Ishikawa (cell line): ENCODE measurements around the gene GPR35.

Source experiments
- CEBPB ChIP-seq: IDR thresholded peaks from 2 replicates; pipeline ENCODE4 v1.6.1; 2012
- CREB1 ChIP-seq: IDR thresholded peaks from 2 replicates; pipeline ENCODE4 v1.6.1; 2012; ENCODE audit warnings: low read depth
- EGR1 ChIP-seq: IDR thresholded peaks from 2 replicates; pipeline ENCODE4 v1.6.1; 2012
- EP300 ChIP-seq: IDR thresholded peaks from 2 replicates; pipeline ENCODE4 v1.6.1; 2012; ENCODE audit warnings: borderline replicate concordance
- FOXM1 ChIP-seq: IDR thresholded peaks from 2 replicates; pipeline ENCODE4 v1.6.1; 2012; ENCODE audit warnings: low read depth, borderline replicate concordance
- MAX ChIP-seq: IDR thresholded peaks from 2 replicates; pipeline ENCODE4 v1.6.1; 2012
- NFIC ChIP-seq: IDR thresholded peaks from 2 replicates; pipeline ENCODE4 v1.6.1; 2012
- RAD21 ChIP-seq: IDR thresholded peaks from 2 replicates; pipeline ENCODE4 v1.6.1; 2012; ENCODE audit warnings: low read depth
- TAF1 ChIP-seq: IDR thresholded peaks from 2 replicates; pipeline ENCODE4 v1.6.1; 2012; ENCODE audit warnings: low read depth, mild to moderate bottlenecking
- TCF12 ChIP-seq: IDR thresholded peaks from 2 replicates; pipeline ENCODE4 v1.6.1; 2012; ENCODE audit warnings: low read depth
- TEAD4 ChIP-seq: IDR thresholded peaks from 2 replicates; pipeline ENCODE4 v1.6.1; 2012
- YY1 ChIP-seq: IDR thresholded peaks from 2 replicates; pipeline ENCODE4 v1.6.1; 2012; ENCODE audit warnings: low read depth
- ZBTB7A ChIP-seq: IDR thresholded peaks from 2 replicates; pipeline ENCODE4 v1.6.1; 2012; ENCODE audit warnings: low read depth
- TF ChIP-seq, protein P1 (sequence below): IDR thresholded peaks from 2 replicates; pipeline ENCODE4 v1.6.1; 2012; ENCODE audit warnings: low read depth, mild to moderate bottlenecking
- TF ChIP-seq, protein P2 (sequence below): IDR thresholded peaks from 2 replicates; pipeline ENCODE4 v1.6.1; 2012

GPR35 gene

GRCh38 chr2:240627736-240628506, 2.6 kb downstream of the GPR35 start:
- no peak for TF ChIP-seq FOXM1
- TF ChIP-seq TEAD4 = no peak
- TF ChIP-seq MAX = no peak
- TF ChIP-seq ZBTB7A = no peak
- no peak for TF ChIP-seq CEBPB
- TF ChIP-seq, protein P1, sequence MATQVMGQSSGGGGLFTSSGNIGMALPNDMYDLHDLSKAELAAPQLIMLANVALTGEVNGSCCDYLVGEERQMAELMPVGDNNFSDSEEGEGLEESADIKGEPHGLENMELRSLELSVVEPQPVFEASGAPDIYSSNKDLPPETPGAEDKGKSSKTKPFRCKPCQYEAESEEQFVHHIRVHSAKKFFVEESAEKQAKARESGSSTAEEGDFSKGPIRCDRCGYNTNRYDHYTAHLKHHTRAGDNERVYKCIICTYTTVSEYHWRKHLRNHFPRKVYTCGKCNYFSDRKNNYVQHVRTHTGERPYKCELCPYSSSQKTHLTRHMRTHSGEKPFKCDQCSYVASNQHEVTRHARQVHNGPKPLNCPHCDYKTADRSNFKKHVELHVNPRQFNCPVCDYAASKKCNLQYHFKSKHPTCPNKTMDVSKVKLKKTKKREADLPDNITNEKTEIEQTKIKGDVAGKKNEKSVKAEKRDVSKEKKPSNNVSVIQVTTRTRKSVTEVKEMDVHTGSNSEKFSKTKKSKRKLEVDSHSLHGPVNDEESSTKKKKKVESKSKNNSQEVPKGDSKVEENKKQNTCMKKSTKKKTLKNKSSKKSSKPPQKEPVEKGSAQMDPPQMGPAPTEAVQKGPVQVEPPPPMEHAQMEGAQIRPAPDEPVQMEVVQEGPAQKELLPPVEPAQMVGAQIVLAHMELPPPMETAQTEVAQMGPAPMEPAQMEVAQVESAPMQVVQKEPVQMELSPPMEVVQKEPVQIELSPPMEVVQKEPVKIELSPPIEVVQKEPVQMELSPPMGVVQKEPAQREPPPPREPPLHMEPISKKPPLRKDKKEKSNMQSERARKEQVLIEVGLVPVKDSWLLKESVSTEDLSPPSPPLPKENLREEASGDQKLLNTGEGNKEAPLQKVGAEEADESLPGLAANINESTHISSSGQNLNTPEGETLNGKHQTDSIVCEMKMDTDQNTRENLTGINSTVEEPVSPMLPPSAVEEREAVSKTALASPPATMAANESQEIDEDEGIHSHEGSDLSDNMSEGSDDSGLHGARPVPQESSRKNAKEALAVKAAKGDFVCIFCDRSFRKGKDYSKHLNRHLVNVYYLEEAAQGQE = no peak
- no peak for TF ChIP-seq EP300
- no peak for TF ChIP-seq TAF1
- TF ChIP-seq RAD21 = no peak
- TF ChIP-seq, protein P2, sequence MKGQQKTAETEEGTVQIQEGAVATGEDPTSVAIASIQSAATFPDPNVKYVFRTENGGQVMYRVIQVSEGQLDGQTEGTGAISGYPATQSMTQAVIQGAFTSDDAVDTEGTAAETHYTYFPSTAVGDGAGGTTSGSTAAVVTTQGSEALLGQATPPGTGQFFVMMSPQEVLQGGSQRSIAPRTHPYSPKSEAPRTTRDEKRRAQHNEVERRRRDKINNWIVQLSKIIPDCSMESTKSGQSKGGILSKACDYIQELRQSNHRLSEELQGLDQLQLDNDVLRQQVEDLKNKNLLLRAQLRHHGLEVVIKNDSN = no peak
- no peak for TF ChIP-seq YY1
- TF ChIP-seq NFIC = no peak
- TF ChIP-seq EGR1 = no peak

GRCh38 chr2:240628507-240628807, 3.2 kb downstream of the GPR35 start:
- no peak for TF ChIP-seq CREB1
- TF ChIP-seq TAF1 = no peak
- no peak for TF ChIP-seq EP300

DNA sequence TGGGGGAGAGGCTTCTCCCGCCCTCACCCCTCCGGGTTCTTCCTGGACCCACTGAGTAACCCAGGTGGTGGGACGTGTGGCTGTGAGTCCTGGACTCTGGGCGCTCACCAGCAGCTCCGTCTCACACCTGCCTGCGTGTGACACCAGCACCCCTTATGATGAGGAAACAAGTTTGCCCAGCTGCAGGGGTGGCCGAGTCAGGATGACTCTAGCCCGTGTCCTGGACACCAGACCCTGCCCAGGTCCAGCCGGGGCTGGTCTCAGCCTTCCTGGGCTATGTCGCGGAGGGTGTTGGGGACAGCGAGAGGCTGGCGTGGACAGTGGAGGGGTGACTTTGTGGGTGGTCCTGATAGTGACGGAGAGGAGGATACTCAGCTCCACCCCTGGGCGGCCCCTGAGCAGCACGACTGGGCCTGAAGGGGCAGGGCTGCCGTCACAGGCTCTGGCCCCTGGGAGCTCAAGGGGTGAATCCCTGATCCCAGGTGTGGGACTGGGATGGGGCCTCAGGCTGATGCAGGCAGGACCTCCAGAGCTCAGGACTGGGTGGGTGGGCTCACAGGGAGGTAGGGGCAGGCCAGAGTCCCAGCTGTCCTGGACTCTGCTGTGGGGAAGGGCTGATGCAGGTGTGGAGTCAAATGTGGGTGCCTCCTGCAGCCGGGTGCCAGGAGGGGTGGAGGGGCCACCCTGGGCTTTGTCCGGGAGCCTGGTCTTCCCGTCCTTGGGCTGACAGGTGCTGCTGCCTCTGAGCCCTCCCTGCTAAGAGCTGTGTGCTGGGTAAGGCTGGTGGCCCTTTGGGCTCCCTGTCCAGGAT, 3.7 kb downstream of the GPR35 start:
- TF ChIP-seq CREB1 = no peak
- no peak for TF ChIP-seq EGR1
- no peak for TF ChIP-seq TCF12
- TF ChIP-seq TAF1 = no peak
- TF ChIP-seq MAX = no peak
- no peak for TF ChIP-seq EP300
- TF ChIP-seq CEBPB = no peak
- TF ChIP-seq FOXM1 = no peak

DNA sequence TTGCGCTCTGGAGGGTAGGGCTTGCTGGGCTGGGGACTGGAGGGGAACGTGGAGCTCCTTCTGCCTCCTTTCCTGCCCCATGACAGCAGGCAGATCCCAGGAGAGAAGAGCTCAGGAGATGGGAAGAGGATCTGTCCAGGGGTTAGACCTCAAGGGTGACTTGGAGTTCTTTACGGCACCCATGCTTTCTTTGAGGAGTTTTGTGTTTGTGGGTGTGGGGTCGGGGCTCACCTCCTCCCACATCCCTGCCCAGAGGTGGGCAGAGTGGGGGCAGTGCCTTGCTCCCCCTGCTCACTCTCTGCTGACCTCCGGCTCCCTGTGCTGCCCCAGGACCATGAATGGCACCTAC, 4.3 kb downstream of the GPR35 start:
- TF ChIP-seq EP300 (no peak), TEAD4 (no peak), TAF1 (no peak)
- TF ChIP-seq, protein P2 = no peak

DNA sequence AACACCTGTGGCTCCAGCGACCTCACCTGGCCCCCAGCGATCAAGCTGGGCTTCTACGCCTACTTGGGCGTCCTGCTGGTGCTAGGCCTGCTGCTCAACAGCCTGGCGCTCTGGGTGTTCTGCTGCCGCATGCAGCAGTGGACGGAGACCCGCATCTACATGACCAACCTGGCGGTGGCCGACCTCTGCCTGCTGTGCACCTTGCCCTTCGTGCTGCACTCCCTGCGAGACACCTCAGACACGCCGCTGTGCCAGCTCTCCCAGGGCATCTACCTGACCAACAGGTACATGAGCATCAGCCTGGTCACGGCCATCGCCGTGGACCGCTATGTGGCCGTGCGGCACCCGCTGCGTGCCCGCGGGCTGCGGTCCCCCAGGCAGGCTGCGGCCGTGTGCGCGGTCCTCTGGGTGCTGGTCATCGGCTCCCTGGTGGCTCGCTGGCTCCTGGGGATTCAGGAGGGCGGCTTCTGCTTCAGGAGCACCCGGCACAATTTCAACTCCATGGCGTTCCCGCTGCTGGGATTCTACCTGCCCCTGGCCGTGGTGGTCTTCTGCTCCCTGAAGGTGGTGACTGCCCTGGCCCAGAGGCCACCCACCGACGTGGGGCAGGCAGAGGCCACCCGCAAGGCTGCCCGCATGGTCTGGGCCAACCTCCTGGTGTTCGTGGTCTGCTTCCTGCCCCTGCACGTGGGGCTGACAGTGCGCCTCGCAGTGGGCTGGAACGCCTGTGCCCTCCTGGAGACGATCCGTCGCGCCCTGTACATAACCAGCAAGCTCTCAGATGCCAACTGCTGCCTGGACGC, 4.9 kb downstream of the GPR35 start:
- TF ChIP-seq RAD21 (peak; percentile 7; the same call in 1 of the 2 replicates), TAF1 (no peak)

DNA sequence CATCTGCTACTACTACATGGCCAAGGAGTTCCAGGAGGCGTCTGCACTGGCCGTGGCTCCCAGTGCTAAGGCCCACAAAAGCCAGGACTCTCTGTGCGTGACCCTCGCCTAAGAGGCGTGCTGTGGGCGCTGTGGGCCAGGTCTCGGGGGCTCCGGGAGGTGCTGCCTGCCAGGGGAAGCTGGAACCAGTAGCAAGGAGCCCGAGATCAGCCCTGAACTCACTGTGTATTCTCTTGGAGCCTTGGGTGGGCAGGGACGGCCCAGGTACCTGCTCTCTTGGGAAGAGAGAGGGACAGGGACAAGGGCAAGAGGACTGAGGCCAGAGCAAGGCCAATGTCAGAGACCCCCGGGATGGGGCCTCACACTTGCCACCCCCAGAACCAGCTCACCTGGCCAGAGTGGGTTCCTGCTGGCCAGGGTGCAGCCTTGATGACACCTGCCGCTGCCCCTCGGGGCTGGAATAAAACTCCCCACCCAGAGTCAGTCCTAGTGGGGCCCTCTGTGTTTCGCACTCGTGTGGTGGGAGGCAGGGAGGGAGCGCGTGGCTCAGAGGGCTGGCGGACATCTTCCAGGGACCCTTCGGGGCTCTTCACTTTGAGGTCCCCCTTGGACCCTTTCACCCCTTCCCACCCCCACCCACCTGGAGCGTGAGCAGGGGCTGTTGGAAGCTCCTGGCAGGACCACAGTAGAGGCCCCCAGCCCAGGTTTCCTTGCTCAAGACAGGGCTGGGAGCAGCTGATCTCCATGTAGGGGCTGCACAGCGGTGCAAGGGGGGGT, 5.7 kb downstream of the GPR35 start:
- TF ChIP-seq, protein P2 = no peak
- TF ChIP-seq MAX (no peak), EP300 (no peak), NFIC (no peak), YY1 (no peak)
